Mucosa of descending colon (tissue), 3 donors: ENCODE data around the gene DDR2. TPM values are rescaled to one million over a fixed set of nuclear protein-coding genes. Genes with fewer than 3 reads are reported as not detected.

Source experiments
- ATAC-seq: fragments of 200-7000 bp; cut with Tn5 transposase; one replicate; pipeline ENCODE4 v1.9.1; 2020; ENCODE audit warnings: mild to moderate bottlenecking, moderate library complexity
- DNase-seq, 3 donors: peaks; one replicate each; pipeline ENCODE4 v3.0.0-alpha.2; 2020
- H3K36me3 ChIP-seq: fragments of 200-600 bp; one replicate; pipeline ENCODE4 v1.8.0; 2021; ENCODE audit warnings: low read depth, mild to moderate bottlenecking
- H3K4me1 ChIP-seq: fragments of 200-600 bp; one replicate; pipeline ENCODE4 v1.8.0; 2021; ENCODE audit warnings: low read depth, mild to moderate bottlenecking
- H3K4me3 ChIP-seq: fragments of 200-600 bp; one replicate; pipeline ENCODE4 v1.8.0; 2021; ENCODE audit warnings: mild to moderate bottlenecking
- H3K9me3 ChIP-seq: fragments of 200-600 bp; one replicate; pipeline ENCODE4 v1.8.0; 2021; ENCODE audit warnings: mild to moderate bottlenecking
- intact Hi-C, 2 donors: fragments of 100-400 bp; cut with DNase I in 1 of 2; cut with micrococcal nuclease in 1 of 2; formaldehyde crosslinking; loops; one replicate each; pipeline versions ENCODE4 v1.11.0 to v1.11.1; 2022; cut with DNase I, micrococcal nuclease
- total RNA-seq, 3 donors: library from RNA; stranded (reverse); fragmentation: NEBNext Ultra II Directional in 2 of 3; extraction: Animal tissue kit (Norgen Biotek cat#: 25700) in 2 of 3; gene quantifications; one replicate each; pipeline versions ENCODE4 v1.2.1 to v1.2.4, GENCODE V29; 2021 to 2023
- TF ChIP-seq, protein P1 (sequence below): fragments of 200-600 bp; IDR thresholded peaks from one replicate; pipeline ENCODE4 v1.8.0; 2022; ENCODE audit warnings: antibody characterized with exemption, mild to moderate bottlenecking
- donor health status: DM: no; HTN: no; CAD: no; lungs with moderate emphysema.
- donor health status: DM: no; HTN: no; CAD: no.
- donor health status: DM: no; HTN: yes; CAD: no.

Gene DDR2
- total RNA-seq, 3 donors from 2014 or later, result 13.3 to 203 (median 28.0) TPM

DNA sequence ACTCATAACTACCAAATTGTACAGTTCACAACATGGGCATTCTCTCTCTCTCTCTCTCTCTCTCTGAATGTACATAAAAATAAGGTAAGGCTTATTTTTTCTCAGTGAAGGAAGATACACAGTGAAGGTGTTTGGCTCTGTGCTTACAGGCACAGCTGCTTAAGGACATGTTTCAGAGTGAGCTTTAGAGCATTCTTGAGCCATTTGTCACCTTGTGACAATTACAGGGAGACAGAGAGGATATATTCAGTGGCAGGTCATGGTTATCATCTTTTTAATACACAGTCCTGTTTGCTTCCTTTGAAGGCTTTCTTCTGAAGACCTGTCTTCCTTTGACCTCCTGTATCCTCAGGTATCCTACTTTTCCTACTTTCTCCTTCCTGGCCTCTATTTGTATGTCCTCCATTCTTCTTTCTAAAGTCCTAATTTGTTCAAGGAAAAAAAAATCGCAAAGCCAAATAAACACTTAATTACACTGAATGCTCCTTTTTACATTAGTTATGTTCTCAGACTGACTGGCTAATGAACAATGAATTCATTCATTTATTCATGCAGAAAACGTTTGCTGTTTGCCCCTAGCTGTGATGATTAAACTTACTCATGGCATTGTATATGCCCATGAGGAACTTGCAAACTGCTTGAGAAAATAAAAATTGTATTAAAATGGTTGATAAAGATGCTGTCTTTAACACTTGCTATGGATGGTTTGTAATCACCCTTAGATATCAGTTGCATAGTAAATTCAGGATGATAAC, 191.7 kb downstream of the DDR2 start:
- no peaks in the 10 kb centered on the region for H3K36me3 ChIP-seq
- ATAC-seq, result no peak
- TF ChIP-seq, protein P1, sequence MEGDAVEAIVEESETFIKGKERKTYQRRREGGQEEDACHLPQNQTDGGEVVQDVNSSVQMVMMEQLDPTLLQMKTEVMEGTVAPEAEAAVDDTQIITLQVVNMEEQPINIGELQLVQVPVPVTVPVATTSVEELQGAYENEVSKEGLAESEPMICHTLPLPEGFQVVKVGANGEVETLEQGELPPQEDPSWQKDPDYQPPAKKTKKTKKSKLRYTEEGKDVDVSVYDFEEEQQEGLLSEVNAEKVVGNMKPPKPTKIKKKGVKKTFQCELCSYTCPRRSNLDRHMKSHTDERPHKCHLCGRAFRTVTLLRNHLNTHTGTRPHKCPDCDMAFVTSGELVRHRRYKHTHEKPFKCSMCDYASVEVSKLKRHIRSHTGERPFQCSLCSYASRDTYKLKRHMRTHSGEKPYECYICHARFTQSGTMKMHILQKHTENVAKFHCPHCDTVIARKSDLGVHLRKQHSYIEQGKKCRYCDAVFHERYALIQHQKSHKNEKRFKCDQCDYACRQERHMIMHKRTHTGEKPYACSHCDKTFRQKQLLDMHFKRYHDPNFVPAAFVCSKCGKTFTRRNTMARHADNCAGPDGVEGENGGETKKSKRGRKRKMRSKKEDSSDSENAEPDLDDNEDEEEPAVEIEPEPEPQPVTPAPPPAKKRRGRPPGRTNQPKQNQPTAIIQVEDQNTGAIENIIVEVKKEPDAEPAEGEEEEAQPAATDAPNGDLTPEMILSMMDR, result no peak
- no peak for DNase-seq
- H3K4me1 ChIP-seq, result no peaks in the 10 kb centered on the region
- intact Hi-C loops, result no loop called here
- H3K4me3 ChIP-seq, result no peak overlapping the region
- H3K9me3 ChIP-seq, result no peaks in the 10 kb centered on the region

DNA sequence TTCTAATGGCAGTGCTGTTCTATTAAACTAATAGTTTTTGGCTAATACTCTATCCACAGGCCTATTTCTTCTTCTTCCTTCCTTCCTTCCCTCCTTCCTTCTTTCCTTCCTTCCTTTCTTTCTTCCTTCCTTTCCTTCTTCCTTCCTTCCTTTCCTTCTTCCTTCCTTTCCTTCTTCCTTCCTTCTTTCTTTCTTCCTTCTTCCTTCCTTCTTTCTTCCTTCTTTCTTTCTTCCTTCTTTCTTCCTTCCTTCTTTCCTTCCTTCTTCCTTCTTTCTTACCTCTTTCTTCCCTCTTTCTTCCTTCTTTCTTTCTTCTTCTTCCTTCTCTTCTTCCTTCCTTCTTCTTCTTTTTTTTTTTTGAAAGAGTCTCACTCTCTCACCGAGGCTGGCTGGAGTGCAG, 197.0 kb downstream of the DDR2 start:
- no peaks in the 10 kb centered on the region for H3K9me3 ChIP-seq
- no peaks in the 10 kb centered on the region for H3K36me3 ChIP-seq
- DNase-seq, result no peak
- intact Hi-C loops, result no loop called here
- TF ChIP-seq, protein P1, result no peak
- H3K4me3 ChIP-seq, result no peak overlapping the region
- ATAC-seq, result no peak
- no peaks in the 10 kb centered on the region for H3K4me1 ChIP-seq

DNA sequence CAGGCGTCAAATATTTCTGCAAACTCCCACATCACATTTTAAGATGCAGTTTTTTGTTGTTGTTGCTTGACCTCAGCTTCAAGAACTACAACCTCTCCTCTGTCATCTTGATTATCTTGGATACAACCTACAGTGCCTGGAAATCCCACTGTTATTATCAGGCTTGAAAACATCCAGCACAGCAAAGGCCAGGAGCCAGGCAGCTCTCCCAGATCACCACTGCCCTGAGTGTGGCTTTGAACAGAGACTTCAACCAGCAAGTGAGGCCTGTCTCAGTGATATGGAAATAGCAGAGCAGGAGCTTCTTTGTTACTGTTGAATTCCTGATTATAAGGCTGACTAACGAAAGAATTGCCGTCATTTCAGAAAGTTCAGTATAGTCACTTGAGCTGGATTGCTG, 200.2 kb downstream of the DDR2 start:
- no peak for ATAC-seq
- no peak for DNase-seq
- Histone ChIP-seq H3K4me3 (no peak overlapping the region), H3K4me1 (no peaks in the 10 kb centered on the region), H3K36me3 (no peaks in the 10 kb centered on the region), H3K9me3 (no peaks in the 10 kb centered on the region)
- TF ChIP-seq, protein P1, result no peak
- intact Hi-C loops, result no loop called here

DNA sequence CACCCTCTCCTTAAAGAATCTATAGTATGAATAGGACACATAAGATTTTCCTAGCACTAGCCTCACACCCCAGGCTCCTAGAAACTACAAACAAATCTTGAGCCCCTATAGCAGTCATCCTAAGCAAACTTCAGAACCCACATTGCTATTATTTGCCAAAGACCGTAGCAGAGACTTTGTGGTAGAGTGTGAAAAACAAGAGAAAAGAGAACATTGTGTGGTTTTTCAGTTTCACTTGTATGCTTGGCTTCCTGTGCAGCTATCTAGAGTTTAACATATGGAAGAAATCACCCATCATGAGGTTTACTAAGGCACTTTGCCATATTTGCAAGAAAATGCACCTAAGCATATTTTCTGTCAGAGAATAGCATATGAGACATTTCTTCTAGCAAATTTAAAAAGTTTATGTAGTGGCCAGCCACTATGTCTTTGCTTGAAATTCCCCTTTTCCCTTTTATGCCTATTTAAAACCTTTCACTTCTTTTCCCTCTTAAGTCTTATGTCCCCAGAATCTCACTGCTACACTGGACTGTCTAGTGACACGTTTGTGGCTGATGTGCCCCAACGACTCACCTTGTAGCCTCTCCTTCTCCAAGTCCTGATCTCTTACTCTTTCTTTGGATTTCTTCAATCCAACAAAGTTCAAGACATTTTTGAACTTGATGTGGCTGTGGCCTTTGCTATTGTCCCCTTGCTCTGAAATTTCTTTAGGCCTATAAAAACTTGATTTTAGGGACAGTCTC, 203.1 kb downstream of the DDR2 start:
- Histone ChIP-seq H3K4me3 (no peak overlapping the region), H3K36me3 (no peaks in the 10 kb centered on the region), H3K9me3 (peaks cover 13% of the 10 kb centered on the region), H3K4me1 (no peaks in the 10 kb centered on the region)
- intact Hi-C loops, result no loop called here
- TF ChIP-seq, protein P1, result no peak
- DNase-seq (no peak), ATAC-seq (no peak)

Other genes with a start within 250 kb of the DDR2 start
- gene SH2D1B, start 220.3 kb upstream of the DDR2 start, total RNA-seq, result 1 to 10 TPM in 2 of 3 donors, under 1 TPM in 1; 0.93 to 1.3 (median 1.0) TPM
- 10 to 100 TPM; 40.2 to 50.2 (median 45.8) TPM for gene UHMK1, start 134.6 kb upstream of the DDR2 start, total RNA-seq
- gene UAP1, start 70.7 kb upstream of the DDR2 start, total RNA-seq, result 100 to 1,000 TPM in 2 of 3 donors, 10 to 100 TPM in 1; 91.4 to 123 (median 116) TPM
- 10 to 100 TPM; 20.8 to 22.2 (median 21.3) TPM for gene HSD17B7, start 158.2 kb downstream of the DDR2 start, total RNA-seq
- not detected for gene CCDC190, start 228.7 kb downstream of the DDR2 start, total RNA-seq